H54 (cell line): Measurements from ENCODE around the gene IQGAP3.
"Not testable (repeated sequence)": the region's sequence is repeated elsewhere in the genome, so short reads cannot be mapped to it uniquely, and the experiment has no call there.

Source experiments
- DNase-seq: peaks from one replicate; pipeline ENCODE4 v3.0.0; 2011; ENCODE audit warnings: low spot score, mixed read lengths; ENCODE audit not compliant: insufficient read length
- FAIRE-seq: peaks from 3 replicates; lab custom pipeline; 2011; peaks lifted over from hg19 to GRCh38; lab: Jason Lieb, UNC
- POLR2A ChIP-seq: IDR thresholded peaks from 2 replicates; pipeline ENCODE4 v1.6.1; 2011; ENCODE audit warnings: low read depth, mild to moderate bottlenecking, low read length

Gene IQGAP3, protein sequence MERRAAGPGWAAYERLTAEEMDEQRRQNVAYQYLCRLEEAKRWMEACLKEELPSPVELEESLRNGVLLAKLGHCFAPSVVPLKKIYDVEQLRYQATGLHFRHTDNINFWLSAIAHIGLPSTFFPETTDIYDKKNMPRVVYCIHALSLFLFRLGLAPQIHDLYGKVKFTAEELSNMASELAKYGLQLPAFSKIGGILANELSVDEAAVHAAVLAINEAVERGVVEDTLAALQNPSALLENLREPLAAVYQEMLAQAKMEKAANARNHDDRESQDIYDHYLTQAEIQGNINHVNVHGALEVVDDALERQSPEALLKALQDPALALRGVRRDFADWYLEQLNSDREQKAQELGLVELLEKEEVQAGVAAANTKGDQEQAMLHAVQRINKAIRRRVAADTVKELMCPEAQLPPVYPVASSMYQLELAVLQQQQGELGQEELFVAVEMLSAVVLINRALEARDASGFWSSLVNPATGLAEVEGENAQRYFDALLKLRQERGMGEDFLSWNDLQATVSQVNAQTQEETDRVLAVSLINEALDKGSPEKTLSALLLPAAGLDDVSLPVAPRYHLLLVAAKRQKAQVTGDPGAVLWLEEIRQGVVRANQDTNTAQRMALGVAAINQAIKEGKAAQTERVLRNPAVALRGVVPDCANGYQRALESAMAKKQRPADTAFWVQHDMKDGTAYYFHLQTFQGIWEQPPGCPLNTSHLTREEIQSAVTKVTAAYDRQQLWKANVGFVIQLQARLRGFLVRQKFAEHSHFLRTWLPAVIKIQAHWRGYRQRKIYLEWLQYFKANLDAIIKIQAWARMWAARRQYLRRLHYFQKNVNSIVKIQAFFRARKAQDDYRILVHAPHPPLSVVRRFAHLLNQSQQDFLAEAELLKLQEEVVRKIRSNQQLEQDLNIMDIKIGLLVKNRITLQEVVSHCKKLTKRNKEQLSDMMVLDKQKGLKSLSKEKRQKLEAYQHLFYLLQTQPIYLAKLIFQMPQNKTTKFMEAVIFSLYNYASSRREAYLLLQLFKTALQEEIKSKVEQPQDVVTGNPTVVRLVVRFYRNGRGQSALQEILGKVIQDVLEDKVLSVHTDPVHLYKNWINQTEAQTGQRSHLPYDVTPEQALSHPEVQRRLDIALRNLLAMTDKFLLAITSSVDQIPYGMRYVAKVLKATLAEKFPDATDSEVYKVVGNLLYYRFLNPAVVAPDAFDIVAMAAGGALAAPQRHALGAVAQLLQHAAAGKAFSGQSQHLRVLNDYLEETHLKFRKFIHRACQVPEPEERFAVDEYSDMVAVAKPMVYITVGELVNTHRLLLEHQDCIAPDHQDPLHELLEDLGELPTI (N-terminal part only)

DNA sequence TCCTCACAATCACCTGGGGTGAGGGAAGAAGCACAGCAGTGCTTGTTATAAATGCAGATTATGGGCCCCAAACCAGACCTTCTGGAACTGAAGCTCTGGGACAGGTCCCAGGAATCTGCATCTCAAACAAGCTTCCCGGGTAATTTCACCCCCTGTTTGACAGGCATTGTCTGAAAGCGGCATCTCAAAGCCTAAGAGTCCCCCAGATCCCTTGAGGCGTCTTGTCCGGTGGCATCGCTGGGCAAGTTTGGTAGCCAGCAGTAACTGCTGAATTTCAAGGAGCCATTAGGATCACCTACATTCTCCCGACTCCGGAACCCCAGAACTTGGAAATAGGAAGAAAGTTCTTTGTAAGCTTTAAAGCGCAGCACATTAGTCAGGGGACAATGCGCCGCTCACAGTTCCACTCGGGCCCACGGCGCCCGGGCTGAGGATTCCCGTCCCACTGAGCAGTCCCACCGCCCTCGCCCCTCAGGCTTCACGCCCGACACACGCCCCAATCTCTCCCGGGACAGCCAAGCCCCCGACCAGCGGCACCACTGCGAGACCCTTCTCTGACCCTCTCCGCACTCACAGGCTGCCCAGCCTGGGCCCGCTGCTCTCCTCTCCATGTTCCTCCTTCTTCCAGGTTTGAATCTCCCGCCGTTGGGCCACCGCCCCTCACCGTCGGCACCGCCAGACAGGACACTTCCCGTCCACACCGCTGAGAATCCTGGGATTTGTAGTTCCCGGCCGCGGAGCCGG is at the start of gene IQGAP3:
TSS of gene IQGAP3 (minus strand) at position 647 of the 744 bp plus-strand sequence. CDS start at position 611, 36 bp downstream.
- peak; percentile 63 for TF ChIP-seq POLR2A
- FAIRE-seq (no peak), DNase-seq (peak; percentile 99)

DNA sequence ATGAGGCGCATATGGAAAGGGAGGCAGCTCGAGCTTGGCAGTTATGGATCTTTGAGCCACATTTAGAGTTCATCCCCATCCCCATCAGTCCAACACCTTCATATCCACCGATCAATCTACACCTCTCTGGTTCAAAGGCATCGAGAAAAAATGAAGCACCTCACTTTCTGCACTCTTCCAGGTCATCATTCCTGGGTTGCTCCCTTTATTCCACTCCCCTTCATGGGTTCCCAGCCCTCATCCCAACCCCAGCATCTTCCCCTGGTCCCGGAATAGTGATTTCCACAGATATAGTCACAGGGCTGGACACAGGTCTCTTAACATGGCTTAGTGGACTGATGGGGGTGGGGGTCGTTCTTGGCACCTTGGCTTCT is 47.2 kb upstream of the IQGAP3 start:
- no peak for TF ChIP-seq POLR2A
- FAIRE-seq (no peak), DNase-seq (no peak)

DNA sequence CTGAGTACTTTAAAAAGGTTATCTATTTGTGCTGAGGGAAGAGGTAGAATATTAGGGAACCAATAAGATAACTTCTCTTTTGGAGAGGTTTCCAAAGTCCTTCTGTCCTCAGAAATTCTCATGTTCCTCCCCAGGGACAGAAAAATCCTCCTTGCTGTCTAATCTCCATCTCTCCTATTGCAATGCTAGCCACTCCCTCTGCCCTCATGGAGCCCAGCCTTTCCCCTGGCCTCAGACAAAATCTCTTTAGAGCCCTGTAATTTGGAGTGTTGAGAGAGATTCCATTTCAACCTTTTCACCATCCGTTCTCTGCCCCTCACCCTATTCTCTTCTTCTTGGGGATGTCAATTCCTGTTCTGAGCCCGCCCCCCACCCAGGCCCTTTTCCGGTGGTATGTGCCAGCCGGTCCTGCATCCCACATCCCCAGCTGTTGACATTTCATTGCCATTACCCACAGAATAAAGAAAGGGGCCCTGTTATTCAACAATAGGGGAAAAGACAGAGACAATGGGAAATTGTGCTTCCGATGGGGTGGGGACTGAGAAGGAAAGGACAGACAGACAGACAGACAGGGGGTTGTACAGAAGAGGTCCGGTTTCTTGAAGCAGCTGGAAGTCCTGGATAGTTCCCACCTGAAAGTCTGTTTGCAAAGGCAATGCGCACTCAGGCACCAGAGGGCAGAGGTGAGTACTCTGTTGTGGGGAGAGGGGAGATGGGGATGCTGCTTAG is 46.7 kb upstream of the IQGAP3 start, which contains the start of gene HAPLN2:
TSS of gene HAPLN2 (plus strand) at position 563 of the 729 bp plus-strand sequence. CDS start 4,076 bp downstream, outside the sequence.
- TF ChIP-seq POLR2A: no peak
- DNase-seq: no peak
- no peak for FAIRE-seq

DNA sequence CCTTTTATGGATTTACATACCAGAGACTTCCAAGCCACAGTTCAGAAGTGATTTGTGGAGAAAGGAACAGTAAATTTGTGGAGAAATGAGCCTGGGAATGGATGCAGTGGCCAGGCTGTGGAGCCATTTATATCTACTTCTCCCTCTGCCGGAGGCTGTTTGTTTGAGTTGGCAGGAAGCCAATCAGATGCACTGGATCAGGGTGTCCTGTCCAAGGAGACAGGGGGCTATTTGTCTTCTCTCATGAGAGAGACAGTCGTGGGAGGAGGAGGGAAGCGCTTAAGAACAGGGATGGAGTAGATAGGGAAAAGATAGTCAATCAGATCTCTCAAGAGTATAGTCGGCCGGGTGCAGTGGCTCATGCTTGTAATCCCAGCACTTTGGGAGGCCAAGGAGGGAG is 44.1 kb upstream of the IQGAP3 start:
- no peak for TF ChIP-seq POLR2A
- FAIRE-seq (no peak), DNase-seq (peak; percentile 42)

DNA sequence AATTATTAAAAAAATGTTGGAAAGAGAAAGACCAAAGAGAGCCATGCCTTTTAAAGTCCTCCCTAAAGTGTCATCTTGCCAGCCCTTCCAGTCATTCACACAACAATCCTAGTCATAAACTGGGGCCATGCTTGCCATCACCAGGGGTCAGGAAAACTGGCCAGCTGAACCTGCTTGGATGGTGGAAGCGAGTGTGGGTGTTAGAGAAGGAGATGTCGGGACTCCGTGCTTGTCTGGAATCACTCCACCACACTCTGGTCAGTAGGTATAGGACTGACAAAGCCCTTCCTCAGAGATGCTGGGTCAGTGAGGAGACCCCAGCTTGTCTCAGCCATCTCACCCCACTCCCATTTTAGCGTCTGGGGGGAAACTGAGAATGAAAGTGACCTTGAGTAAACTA is 43.6 kb upstream of the IQGAP3 start:
- TF ChIP-seq POLR2A: no peak
- no peak for FAIRE-seq
- DNase-seq: no peak

DNA sequence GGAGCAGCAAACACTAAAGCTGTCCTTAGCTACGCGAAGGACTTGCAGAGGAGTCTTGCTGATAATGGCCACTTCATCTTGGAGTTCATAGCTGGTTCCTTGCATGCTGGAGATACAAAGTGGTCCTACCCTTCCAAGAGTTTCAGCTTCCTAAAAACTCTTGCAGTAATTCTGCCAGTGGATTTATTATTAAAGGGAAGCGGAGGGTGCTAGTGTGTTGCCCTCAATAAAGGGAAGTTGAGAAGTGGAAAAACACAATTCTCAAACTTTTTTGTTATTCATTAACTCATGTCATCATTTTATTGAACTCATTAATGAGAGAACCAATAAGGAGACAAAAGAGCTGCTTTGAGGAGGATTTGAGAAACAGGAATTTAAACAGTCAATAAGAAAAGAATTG is 40.3 kb upstream of the IQGAP3 start:
- no peak for TF ChIP-seq POLR2A
- DNase-seq (no peak), FAIRE-seq (no peak)

DNA sequence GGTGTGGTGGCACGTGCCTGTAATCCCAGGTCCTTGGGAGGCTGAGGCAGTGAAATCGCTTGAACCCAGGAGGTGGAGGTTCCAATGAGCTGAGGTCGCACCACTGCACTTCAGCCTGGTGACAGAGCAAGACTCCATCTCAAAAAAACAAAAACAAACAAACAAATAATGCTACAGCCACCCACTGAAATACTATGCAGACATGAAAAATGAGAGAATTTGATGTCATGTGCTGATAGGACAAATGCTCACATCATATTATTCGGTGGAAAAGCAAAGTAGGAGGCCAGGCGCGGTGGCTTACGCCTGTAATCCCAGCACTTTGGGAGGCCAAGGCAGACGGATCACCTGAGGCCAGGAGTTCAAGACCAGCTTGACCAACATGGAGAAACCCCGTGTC is 37.7 kb upstream of the IQGAP3 start:
- FAIRE-seq, DNase-seq: not testable (repeated sequence)

DNA sequence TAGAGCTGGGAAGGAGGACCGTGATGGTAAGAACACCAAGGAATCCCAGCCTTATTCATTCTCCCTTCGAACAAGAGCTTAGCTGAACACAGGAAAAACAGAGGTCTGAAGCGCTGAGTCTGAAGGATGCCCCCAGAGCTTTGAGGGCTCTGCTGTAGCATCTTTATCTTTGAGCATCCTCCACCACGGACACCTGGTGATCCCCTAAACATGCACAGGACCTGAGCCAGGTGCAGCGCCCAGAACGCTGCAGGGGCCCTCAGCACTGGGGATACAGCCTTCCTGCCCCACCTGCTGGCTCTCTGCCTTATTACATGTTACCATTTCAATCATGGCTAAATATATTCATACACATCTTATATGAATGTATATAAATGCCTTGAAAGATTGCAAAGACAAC is 36.6 kb upstream of the IQGAP3 start:
- DNase-seq (no peak), FAIRE-seq (no peak)
- TF ChIP-seq POLR2A: no peak

DNA sequence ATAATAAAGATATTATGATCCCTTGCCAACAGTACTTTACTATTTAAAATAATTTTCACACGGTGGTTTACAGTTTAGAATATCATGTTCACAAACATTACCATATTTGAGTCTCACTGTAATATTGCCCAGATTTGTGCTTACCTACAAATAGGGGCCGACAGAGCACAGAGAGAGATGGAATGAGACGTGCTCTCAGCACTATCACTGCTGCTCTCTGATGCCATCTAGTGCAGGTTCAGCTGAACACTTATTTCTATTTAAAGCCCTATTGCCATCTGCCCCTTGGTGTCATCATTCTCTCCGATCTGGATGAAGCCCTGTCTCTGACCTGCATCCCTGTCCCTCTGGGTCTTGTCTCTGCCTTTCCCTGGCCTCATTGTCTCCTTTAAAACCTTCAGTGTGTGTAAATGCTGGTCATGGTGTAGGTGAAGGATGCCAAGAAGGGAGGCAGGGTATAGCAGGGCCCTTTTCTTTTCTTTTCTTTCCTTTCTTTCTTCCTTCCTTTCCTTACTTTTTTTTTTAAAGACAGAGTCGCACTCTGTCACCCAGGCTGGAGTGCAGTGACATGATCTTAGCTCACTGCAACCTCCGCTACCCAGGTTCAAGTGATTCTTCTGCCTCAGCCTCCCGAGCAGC is 35.8 kb upstream of the IQGAP3 start:
- FAIRE-seq (peak; percentile 87), DNase-seq (peak; percentile 57)
- no peak for TF ChIP-seq POLR2A

DNA sequence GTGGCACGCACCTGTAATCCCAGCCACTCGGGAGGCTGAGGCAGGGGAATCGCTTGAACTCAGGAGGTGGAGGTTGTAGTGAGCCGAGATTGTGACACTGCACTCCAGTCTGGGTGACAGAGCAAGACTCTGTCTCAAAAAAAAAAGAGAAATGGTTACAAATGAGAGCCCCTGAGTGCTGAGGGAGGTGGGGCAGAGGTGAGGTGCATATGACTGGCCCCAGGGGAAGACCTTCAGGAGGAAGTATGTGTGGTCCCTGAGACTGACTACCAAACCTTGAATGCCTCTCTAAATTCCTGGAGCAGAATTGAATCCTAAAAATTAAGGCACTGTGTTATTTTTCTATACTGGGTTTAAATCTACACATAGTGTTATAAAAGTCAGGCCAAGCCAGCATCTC is 35.0 kb upstream of the IQGAP3 start:
- not testable (repeated sequence) for FAIRE-seq, DNase-seq

DNA sequence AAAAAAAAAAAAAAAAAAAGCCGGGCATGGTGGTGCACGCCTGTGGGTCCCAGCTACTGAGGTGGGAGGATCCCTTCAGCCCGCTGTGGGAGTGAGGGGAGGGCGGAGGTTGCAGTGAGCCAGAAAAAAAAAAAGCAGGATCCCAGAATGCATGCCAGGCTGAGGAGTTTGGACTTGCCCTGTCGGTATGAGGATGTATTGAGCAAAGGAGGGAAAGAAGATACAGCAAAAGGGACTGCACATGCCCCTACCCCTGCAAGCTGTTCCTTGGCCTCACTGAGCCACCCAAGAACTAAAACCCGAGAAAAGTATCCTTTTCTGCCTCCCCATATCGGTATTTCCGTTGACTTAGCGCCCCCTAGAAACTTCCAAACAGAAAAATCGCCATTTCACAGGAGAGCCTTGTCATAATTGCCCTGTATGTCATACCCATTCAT is 30.2 kb upstream of the IQGAP3 start:
- no peak for DNase-seq
- TF ChIP-seq POLR2A: no peak
- no peak for FAIRE-seq

DNA sequence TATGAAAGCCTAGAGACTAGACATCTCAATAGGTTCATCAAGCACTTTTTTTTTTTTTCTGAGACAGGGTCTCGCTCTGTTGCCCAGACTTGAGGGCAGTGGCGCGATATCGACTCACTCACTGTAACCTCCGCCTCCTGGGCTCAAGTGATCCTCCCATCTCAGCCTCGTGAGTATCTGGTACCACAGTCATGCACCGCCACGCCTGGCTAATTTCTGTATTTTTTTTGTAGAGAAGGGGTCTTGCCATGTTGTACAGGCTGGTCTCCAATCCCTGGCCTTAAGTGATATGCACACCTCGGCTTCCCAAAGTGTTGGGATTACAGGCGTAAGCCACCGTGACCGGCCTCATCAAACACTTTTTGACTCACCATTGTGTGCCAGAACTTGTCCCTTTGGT is 29.5 kb upstream of the IQGAP3 start:
- FAIRE-seq (no peak), DNase-seq (no peak)
- no peak for TF ChIP-seq POLR2A
